HepG2 (cell line): ENCODE measurements around the gene PRDM10.

Experiments used
- BHLHE40 ChIP-seq: IDR thresholded peaks from 2 replicates; pipeline ENCODE4 v1.6.1; 2011; ENCODE audit warnings: low read length, improper control_type of control experiment
- CTCF ChIP-seq: sonication (generic); formaldehyde crosslinking; IDR thresholded peaks from 2 replicates; pipeline ENCODE4 v1.5.0; 2020; ENCODE audit warnings: mild to moderate bottlenecking, missing genetic modification reagents, moderate library complexity
- HNF4A ChIP-seq: sonication (generic); formaldehyde crosslinking; IDR thresholded peaks from 2 replicates; pipeline ENCODE4 v1.4.0; 2020; ENCODE audit warnings: missing genetic modification reagents
- POLR2AphosphoS5 ChIP-seq: IDR thresholded peaks from 2 replicates; pipeline ENCODE4 v1.6.1; 2012; ENCODE audit warnings: low read depth, low read length
- SMARCC2 ChIP-seq: fragments of 450-650 bp; IDR thresholded peaks from 2 replicates; pipeline ENCODE4 v1.6.1; 2017; ENCODE audit warnings: antibody characterized with exemption, mild to moderate bottlenecking
- TAF15 ChIP-seq: fragments of 200-400 bp; formaldehyde crosslinking; IDR thresholded peaks from one replicate; pipeline ENCODE4 v1.6.1; 2018; ENCODE audit warnings: mild to moderate bottlenecking, low read depth, low read length; ENCODE audit not compliant: poor library complexity, severe bottlenecking
- XRCC5 ChIP-seq: fragments of 200-400 bp; formaldehyde crosslinking; optimal IDR thresholded peaks from 2 replicates; pipeline ENCODE3; 2017; ENCODE audit warnings: mild to moderate bottlenecking, low read length
- ZNF564 ChIP-seq: sonication (generic); formaldehyde crosslinking; IDR thresholded peaks from 2 replicates; pipeline ENCODE4 v1.8.1; 2023; ENCODE audit warnings: mild to moderate bottlenecking, missing genetic modification reagents
- ZNF569 ChIP-seq: sonication (generic); formaldehyde crosslinking; IDR thresholded peaks from 2 replicates; pipeline ENCODE4 v1.5.0; 2020; ENCODE audit warnings: mild to moderate bottlenecking, missing genetic modification reagents, moderate library complexity, borderline replicate concordance
- ZNF644 ChIP-seq: IDR thresholded peaks from 2 replicates; pipeline ENCODE4 v1.6.1; 2016; ENCODE audit warnings: low read depth
- ZNF646 ChIP-seq: sonication (generic); formaldehyde crosslinking; IDR thresholded peaks from 2 replicates; pipeline ENCODE4 v1.9.0; 2021; ENCODE audit warnings: mild to moderate bottlenecking, missing genetic modification reagents
- TF ChIP-seq, protein P1 (sequence below): IDR thresholded peaks from 2 replicates; pipeline ENCODE4 v1.6.1; 2012; ENCODE audit warnings: inconsistent platforms
- TF ChIP-seq, protein P2 (sequence below), 2 experiments: IDR thresholded peaks; 2 replicates each; pipeline ENCODE4 v1.6.1; 2011 to 2012; ENCODE audit warnings: low read length in 2 of 2, borderline replicate concordance in 1 of 2, low read depth in 1 of 2, mild to moderate bottlenecking in 1 of 2, moderate library complexity in 1 of 2

GRCh38 chr11:129998107-129998506 lies 4.5 kb downstream of the PRDM10 start:
- TF ChIP-seq CTCF (CRISPR knock-in tag) (no peak), XRCC5 (no peak), TAF15 (no peak), SMARCC2 (no peak), ZNF569 (CRISPR knock-in tag) (no peak), HNF4A (no peak), ZNF564 (no peak), ZNF644 (CRISPR knock-in tag) (no peak), BHLHE40 (no peak), ZNF646 (CRISPR knock-in tag) (no peak), POLR2AphosphoS5 (no peak)
- TF ChIP-seq, protein P1, sequence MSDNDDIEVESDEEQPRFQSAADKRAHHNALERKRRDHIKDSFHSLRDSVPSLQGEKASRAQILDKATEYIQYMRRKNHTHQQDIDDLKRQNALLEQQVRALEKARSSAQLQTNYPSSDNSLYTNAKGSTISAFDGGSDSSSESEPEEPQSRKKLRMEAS, result no peak
- TF ChIP-seq, protein P2, sequence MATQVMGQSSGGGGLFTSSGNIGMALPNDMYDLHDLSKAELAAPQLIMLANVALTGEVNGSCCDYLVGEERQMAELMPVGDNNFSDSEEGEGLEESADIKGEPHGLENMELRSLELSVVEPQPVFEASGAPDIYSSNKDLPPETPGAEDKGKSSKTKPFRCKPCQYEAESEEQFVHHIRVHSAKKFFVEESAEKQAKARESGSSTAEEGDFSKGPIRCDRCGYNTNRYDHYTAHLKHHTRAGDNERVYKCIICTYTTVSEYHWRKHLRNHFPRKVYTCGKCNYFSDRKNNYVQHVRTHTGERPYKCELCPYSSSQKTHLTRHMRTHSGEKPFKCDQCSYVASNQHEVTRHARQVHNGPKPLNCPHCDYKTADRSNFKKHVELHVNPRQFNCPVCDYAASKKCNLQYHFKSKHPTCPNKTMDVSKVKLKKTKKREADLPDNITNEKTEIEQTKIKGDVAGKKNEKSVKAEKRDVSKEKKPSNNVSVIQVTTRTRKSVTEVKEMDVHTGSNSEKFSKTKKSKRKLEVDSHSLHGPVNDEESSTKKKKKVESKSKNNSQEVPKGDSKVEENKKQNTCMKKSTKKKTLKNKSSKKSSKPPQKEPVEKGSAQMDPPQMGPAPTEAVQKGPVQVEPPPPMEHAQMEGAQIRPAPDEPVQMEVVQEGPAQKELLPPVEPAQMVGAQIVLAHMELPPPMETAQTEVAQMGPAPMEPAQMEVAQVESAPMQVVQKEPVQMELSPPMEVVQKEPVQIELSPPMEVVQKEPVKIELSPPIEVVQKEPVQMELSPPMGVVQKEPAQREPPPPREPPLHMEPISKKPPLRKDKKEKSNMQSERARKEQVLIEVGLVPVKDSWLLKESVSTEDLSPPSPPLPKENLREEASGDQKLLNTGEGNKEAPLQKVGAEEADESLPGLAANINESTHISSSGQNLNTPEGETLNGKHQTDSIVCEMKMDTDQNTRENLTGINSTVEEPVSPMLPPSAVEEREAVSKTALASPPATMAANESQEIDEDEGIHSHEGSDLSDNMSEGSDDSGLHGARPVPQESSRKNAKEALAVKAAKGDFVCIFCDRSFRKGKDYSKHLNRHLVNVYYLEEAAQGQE (IDR thresholded peaks at IDR 0.05; ENCODE audit: borderline replicate concordance in 1 of 2, low read depth in 1 of 2, low read length in 2 of 2), result no peak
